Measurements from ENCODE around the gene GNG12. TPM values are rescaled to one million over a fixed set of nuclear protein-coding genes. Genes with fewer than 3 reads are reported as not detected.
A peak's percentile ranks its signal among the peaks of the same experiment; 100 is the strongest.
"Not testable (repeated sequence)": the region's sequence is repeated elsewhere in the genome, so short reads cannot be mapped to it uniquely, and the experiment has no call there.

GNG12 gene
- polyA plus RNA-seq, 4 donors = 52.8 to 162 (median 126) TPM

DNA sequence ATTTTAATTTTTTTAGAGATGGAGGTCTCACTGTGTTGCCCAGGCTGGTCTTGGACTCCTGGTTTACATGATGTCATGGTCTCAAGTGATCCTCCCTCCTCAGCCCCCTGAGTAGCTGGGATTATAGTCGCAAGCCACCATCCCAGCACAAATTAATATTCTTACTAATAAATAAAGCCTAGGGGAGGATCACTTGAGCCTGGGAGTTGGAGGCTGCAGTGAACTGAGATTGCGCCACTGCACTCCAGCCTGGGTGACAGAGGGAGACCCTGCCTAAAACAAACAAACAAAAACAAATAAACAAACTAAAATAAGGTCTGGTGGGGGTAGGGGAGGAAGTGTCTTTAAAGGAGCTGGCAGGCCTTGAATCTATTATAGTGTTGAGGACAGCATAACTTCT is 157.0 kb downstream of the GNG12 start:
- no peak for FAIRE-seq
- WGBS, 3 donors = 78 to 94% (median 91%) methylated on average over 2 of the region's 2 CpGs
- H3K27me3 ChIP-seq (ENCODE audit: control insufficient read depth in 3 of 3, insufficient read depth in 3 of 3, low read length in 3 of 3) = no peaks in the 10 kb centered on the region

GRCh38 chr1:67675800-67676199 is 157.5 kb downstream of the GNG12 start:
- no peak overlapping the region for H3K4me3 ChIP-seq (ENCODE audit: low read depth in 1 of 3, low read length in 3 of 3)
- H3K4me1 ChIP-seq (ENCODE audit: control insufficient read depth in 3 of 3, insufficient read depth in 2 of 3, low read depth in 1 of 3, low read length in 2 of 3) = no peaks in the 10 kb centered on the region
- H3K27me3 ChIP-seq (ENCODE audit: control insufficient read depth in 3 of 3, insufficient read depth in 3 of 3, low read length in 3 of 3) = no peaks in the 10 kb centered on the region
- no peak for FAIRE-seq
- DNase-seq = no peak
- WGBS, 3 donors = 73 to 89% (median 78%) methylated on average over 2 of the region's 2 CpGs
- no peaks in the 10 kb centered on the region for H3K36me3 ChIP-seq (ENCODE audit: control insufficient read depth in 3 of 3, insufficient read depth in 2 of 3, low read depth in 1 of 3, low read length in 3 of 3)
- no peaks in the 10 kb centered on the region for H3K9me3 ChIP-seq (ENCODE audit: control insufficient read depth in 2 of 2, insufficient read depth in 1 of 2, low read depth in 1 of 2, low read length in 1 of 2)
- H3K27ac ChIP-seq (ENCODE audit: low read depth in 1 of 3, low read length in 2 of 3) = no peak overlapping the region

More for the DNA sequence above, 157.0 kb downstream of the GNG12 start:
- no peak overlapping the region for H3K27ac ChIP-seq (ENCODE audit: low read depth in 1 of 3, low read length in 2 of 3)
- DNase-seq = no peak
- H3K36me3 ChIP-seq (ENCODE audit: control insufficient read depth in 3 of 3, insufficient read depth in 2 of 3, low read depth in 1 of 3, low read length in 3 of 3) = no peaks in the 10 kb centered on the region
- no peaks in the 10 kb centered on the region for H3K4me1 ChIP-seq (ENCODE audit: control insufficient read depth in 3 of 3, insufficient read depth in 2 of 3, low read depth in 1 of 3, low read length in 2 of 3)
- no peaks in the 10 kb centered on the region for H3K9me3 ChIP-seq (ENCODE audit: control insufficient read depth in 2 of 2, insufficient read depth in 1 of 2, low read depth in 1 of 2, low read length in 1 of 2)
- no peak overlapping the region for H3K4me3 ChIP-seq (ENCODE audit: low read depth in 1 of 3, low read length in 3 of 3)

- H3K27me3 ChIP-seq (ENCODE audit: control insufficient read depth in 3 of 3, insufficient read depth in 3 of 3, low read length in 3 of 3) = no peaks in the 10 kb centered on the region
- peak overlapping the region in 1 of 3 donors; percentile 33 for H3K27ac ChIP-seq (ENCODE audit: low read depth in 1 of 3, low read length in 2 of 3)
- FAIRE-seq = no peak
- no peaks in the 10 kb centered on the region for H3K4me1 ChIP-seq (ENCODE audit: control insufficient read depth in 3 of 3, insufficient read depth in 2 of 3, low read depth in 1 of 3, low read length in 2 of 3)
- no peaks in the 10 kb centered on the region for H3K36me3 ChIP-seq (ENCODE audit: control insufficient read depth in 3 of 3, insufficient read depth in 2 of 3, low read depth in 1 of 3, low read length in 3 of 3)
- DNase-seq = peak in 1 of 2 donors; percentile 18
- no peak overlapping the region for H3K4me3 ChIP-seq (ENCODE audit: low read depth in 1 of 3, low read length in 3 of 3)
- no peaks in the 10 kb centered on the region for H3K9me3 ChIP-seq (ENCODE audit: control insufficient read depth in 2 of 2, insufficient read depth in 1 of 2, low read depth in 1 of 2, low read length in 1 of 2)
- 15 to 29% (median 21%) methylated on average over 4 of the region's 4 CpGs for WGBS, 3 donors
Measured at GRCh38 chr1:67674260-67675011, 158.8 kb downstream of the GNG12 start.

DNA sequence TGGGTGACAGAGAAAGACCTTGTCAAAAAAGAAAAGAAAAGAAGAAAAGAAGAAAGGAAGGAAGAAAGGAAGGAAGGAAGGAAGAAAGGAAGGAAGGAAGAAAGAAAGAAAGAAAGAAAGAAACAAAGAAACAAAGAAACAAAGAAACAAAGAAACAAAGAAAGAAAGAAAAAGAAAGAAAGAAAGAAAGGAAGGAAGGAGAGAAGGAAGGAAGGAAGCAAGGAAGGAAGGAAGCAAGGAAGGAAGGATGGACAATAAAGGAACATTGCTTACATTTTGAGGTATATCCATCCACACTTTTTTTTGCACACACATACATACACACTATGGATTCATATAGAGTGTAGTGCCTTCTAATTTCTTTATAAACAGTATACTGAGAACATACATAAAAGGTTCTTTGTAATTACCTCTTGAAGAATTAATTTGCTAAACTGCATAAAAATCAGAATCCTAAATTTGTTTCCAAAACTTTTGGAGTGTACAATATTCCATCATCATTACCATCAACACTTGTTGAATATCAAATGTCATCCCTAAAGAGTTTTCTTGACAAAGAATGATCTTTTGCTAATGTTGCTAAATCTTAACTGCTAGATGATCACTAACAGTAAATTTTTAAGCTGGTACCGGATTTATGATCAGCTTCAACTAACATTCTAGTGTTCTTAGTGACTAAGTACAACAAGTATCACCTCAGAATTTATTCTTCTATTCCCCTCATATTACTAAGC is 159.6 kb downstream of the GNG12 start:
- H3K4me3 ChIP-seq (ENCODE audit: low read depth in 1 of 3, low read length in 3 of 3) = no peak overlapping the region
- H3K27ac ChIP-seq (ENCODE audit: low read depth in 1 of 3, low read length in 2 of 3) = no peak overlapping the region
- no peak for FAIRE-seq
- H3K27me3 ChIP-seq (ENCODE audit: control insufficient read depth in 3 of 3, insufficient read depth in 3 of 3, low read length in 3 of 3) = no peaks in the 10 kb centered on the region
- H3K36me3 ChIP-seq (ENCODE audit: control insufficient read depth in 3 of 3, insufficient read depth in 2 of 3, low read depth in 1 of 3, low read length in 3 of 3) = no peaks in the 10 kb centered on the region
- no peaks in the 10 kb centered on the region for H3K9me3 ChIP-seq (ENCODE audit: control insufficient read depth in 2 of 2, insufficient read depth in 1 of 2, low read depth in 1 of 2, low read length in 1 of 2)
- 83 to 93% (median 85%) methylated on average over 1 of the region's 1 CpG for WGBS, 3 donors
- H3K4me1 ChIP-seq (ENCODE audit: control insufficient read depth in 3 of 3, insufficient read depth in 2 of 3, low read depth in 1 of 3, low read length in 2 of 3) = peaks cover 0 to 6% (median 2%) of the 10 kb centered on the region in 3 donors
- DNase-seq = no peak

DNA sequence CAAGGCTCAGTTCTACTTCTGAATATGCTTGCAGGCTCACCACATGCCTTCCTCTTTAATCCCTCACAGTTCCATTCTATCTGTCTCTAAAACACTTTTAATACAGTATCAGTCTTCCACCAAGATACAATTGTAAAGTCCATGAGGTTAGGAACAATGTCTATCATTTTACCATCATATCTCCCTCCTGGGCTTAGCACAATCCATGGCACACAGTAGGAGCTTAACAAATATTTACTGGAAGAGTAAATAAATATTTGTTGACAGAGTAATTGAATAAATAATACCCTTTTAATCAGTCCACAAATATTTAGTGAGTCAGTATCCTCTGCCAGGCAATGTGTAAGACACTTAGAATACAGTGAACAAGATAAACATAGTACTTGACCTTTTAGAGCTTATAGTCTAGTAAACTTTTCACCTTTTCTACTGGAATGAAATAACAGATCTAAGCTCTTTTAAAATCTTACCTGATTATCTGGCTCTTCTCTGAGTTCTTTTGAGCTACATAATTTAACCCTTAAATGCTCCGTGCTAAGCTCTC is 160.9 kb downstream of the GNG12 start:
- DNase-seq (no peak), FAIRE-seq (no peak)
- Histone ChIP-seq H3K36me3 (ENCODE audit: control insufficient read depth in 3 of 3, insufficient read depth in 2 of 3, low read depth in 1 of 3, low read length in 3 of 3) (no peaks in the 10 kb centered on the region), H3K27me3 (ENCODE audit: control insufficient read depth in 3 of 3, insufficient read depth in 3 of 3, low read length in 3 of 3) (no peaks in the 10 kb centered on the region), H3K27ac (ENCODE audit: low read depth in 1 of 3, low read length in 2 of 3) (no peak overlapping the region), H3K9me3 (ENCODE audit: control insufficient read depth in 2 of 2, insufficient read depth in 1 of 2, low read depth in 1 of 2, low read length in 1 of 2) (no peaks in the 10 kb centered on the region), H3K4me1 (ENCODE audit: control insufficient read depth in 3 of 3, insufficient read depth in 2 of 3, low read depth in 1 of 3, low read length in 2 of 3) (peaks cover 0 to 11% (median 2%) of the 10 kb centered on the region in 3 donors), H3K4me3 (ENCODE audit: low read depth in 1 of 3, low read length in 3 of 3) (no peak overlapping the region)
- 94 to 98% (median 97%) methylated on average over 1 of the region's 1 CpG for WGBS, 3 donors

DNA sequence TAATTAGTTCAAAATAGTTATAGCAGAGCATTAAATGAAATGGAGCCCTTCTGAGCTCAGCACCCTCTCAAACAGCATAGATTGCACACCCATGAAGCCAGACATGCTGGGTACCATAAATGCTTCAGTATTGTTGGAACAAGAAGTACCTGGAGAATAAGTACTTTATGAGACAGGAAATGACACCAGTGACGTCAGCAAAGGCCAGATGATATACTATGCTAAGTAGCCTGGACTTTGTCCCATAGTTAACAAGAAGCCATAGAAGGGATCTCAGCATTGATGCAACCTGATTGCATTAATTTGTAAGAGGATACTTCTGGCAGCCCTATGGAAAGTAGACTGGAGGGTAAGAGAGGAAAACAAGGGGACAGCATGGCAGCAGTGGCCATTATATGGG is 164.6 kb downstream of the GNG12 start:
- peak; percentile 95 to 98 for DNase-seq
- H3K27ac ChIP-seq (ENCODE audit: low read depth in 1 of 3, low read length in 2 of 3) = peak overlapping the region; percentile 25 to 56 (median 38)
- H3K36me3 ChIP-seq (ENCODE audit: control insufficient read depth in 3 of 3, insufficient read depth in 2 of 3, low read depth in 1 of 3, low read length in 3 of 3) = no peaks in the 10 kb centered on the region
- WGBS, 3 donors = 9 to 25% (median 16%) methylated on average over 1 of the region's 1 CpG
- no peak for FAIRE-seq
- no peaks in the 10 kb centered on the region for H3K9me3 ChIP-seq (ENCODE audit: control insufficient read depth in 2 of 2, insufficient read depth in 1 of 2, low read depth in 1 of 2, low read length in 1 of 2)
- H3K4me1 ChIP-seq (ENCODE audit: control insufficient read depth in 3 of 3, insufficient read depth in 2 of 3, low read depth in 1 of 3, low read length in 2 of 3) = peaks cover 0 to 11% (median 2%) of the 10 kb centered on the region in 3 donors
- no peak overlapping the region for H3K4me3 ChIP-seq (ENCODE audit: low read depth in 1 of 3, low read length in 3 of 3)
- no peaks in the 10 kb centered on the region for H3K27me3 ChIP-seq (ENCODE audit: control insufficient read depth in 3 of 3, insufficient read depth in 3 of 3, low read length in 3 of 3)

DNA sequence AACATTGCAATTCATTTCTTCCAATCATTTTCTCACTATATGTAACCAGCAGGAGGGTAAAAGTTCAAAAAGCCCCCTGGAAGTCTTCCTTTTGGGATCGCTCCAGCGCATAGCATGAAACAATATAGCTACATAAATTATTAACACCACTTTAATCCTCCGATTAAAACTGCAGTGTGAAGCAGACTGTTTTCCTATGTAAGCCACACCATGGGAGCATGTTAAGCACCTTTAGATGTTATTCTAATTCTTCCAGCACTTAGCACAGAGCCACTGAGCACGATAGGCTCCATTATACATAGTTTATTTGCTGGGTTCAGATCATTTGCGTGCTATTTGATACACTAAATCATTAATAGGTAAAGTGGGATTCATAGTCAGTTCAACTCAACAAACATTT is 166.6 kb downstream of the GNG12 start:
- 87 to 92% (median 90%) methylated on average over 5 of the region's 5 CpGs for WGBS, 3 donors
- Histone ChIP-seq H3K27ac (ENCODE audit: low read depth in 1 of 3, low read length in 2 of 3) (no peak overlapping the region), H3K9me3 (ENCODE audit: control insufficient read depth in 2 of 2, insufficient read depth in 1 of 2, low read depth in 1 of 2, low read length in 1 of 2) (no peaks in the 10 kb centered on the region), H3K4me1 (ENCODE audit: control insufficient read depth in 3 of 3, insufficient read depth in 2 of 3, low read depth in 1 of 3, low read length in 2 of 3) (peaks cover 0 to 11% (median 2%) of the 10 kb centered on the region in 3 donors), H3K36me3 (ENCODE audit: control insufficient read depth in 3 of 3, insufficient read depth in 2 of 3, low read depth in 1 of 3, low read length in 3 of 3) (no peaks in the 10 kb centered on the region), H3K27me3 (ENCODE audit: control insufficient read depth in 3 of 3, insufficient read depth in 3 of 3, low read length in 3 of 3) (no peaks in the 10 kb centered on the region), H3K4me3 (ENCODE audit: low read depth in 1 of 3, low read length in 3 of 3) (no peak overlapping the region)
- DNase-seq (no peak), FAIRE-seq (no peak)

DNA sequence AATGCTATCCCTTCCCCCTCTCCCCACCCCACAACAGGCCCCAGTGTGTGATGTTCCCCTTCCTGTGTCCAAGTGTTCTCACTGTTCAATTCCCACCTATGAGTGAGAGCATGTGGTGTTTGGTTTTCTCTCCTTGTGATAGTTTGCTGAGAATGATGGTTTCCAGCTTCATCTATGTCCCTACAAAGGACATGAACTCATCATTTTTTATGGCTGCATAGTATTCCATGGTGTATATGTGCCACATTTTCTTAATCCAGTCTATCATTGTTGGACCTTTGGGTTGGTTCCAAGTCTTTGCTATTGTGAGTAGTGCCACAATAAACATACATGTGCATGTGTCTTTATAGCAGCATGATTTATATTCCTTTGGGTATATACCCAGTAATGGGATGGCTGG is 168.0 kb downstream of the GNG12 start:
- H3K4me3 ChIP-seq (ENCODE audit: low read depth in 1 of 3, low read length in 3 of 3); DNase-seq; FAIRE-seq; H3K36me3 ChIP-seq (ENCODE audit: control insufficient read depth in 3 of 3, insufficient read depth in 2 of 3, low read depth in 1 of 3, low read length in 3 of 3); H3K9me3 ChIP-seq (ENCODE audit: control insufficient read depth in 2 of 2, insufficient read depth in 1 of 2, low read depth in 1 of 2, low read length in 1 of 2); H3K27ac ChIP-seq (ENCODE audit: low read depth in 1 of 3, low read length in 2 of 3); H3K27me3 ChIP-seq (ENCODE audit: control insufficient read depth in 3 of 3, insufficient read depth in 3 of 3, low read length in 3 of 3): not testable (repeated sequence)
- H3K4me1 ChIP-seq (ENCODE audit: control insufficient read depth in 3 of 3, insufficient read depth in 2 of 3, low read depth in 1 of 3, low read length in 2 of 3) = peaks cover 0 to 11% (median 2%) of the 10 kb centered on the region in 3 donors
